Panc1 (cell line): ENCODE data around the gene DVL1.

Experiments
- SIN3A ChIP-seq: IDR thresholded peaks from 2 replicates; pipeline ENCODE4 v1.6.1; 2012; ENCODE audit warnings: low read depth, mild to moderate bottlenecking, low read length, moderate library complexity, borderline replicate concordance; ENCODE audit not compliant: insufficient read depth
- TF ChIP-seq, protein P1 (sequence below): fragments of 450-650 bp; IDR thresholded peaks from 2 replicates; pipeline ENCODE4 v1.5.1; 2017; ENCODE audit warnings: mild to moderate bottlenecking
- TF ChIP-seq, protein P2 (sequence below), 2 experiments: IDR thresholded peaks; 2 replicates each; pipeline ENCODE4 v1.6.1; 2011 to 2012; ENCODE audit warnings: low read depth in 2 of 2, control low read depth in 1 of 2, low read length in 1 of 2, mild to moderate bottlenecking in 1 of 2, moderate library complexity in 1 of 2; ENCODE audit not compliant: insufficient read depth in 1 of 2

- TF ChIP-seq, protein P1, sequence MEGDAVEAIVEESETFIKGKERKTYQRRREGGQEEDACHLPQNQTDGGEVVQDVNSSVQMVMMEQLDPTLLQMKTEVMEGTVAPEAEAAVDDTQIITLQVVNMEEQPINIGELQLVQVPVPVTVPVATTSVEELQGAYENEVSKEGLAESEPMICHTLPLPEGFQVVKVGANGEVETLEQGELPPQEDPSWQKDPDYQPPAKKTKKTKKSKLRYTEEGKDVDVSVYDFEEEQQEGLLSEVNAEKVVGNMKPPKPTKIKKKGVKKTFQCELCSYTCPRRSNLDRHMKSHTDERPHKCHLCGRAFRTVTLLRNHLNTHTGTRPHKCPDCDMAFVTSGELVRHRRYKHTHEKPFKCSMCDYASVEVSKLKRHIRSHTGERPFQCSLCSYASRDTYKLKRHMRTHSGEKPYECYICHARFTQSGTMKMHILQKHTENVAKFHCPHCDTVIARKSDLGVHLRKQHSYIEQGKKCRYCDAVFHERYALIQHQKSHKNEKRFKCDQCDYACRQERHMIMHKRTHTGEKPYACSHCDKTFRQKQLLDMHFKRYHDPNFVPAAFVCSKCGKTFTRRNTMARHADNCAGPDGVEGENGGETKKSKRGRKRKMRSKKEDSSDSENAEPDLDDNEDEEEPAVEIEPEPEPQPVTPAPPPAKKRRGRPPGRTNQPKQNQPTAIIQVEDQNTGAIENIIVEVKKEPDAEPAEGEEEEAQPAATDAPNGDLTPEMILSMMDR: peak; percentile 76
- TF ChIP-seq, protein P2, sequence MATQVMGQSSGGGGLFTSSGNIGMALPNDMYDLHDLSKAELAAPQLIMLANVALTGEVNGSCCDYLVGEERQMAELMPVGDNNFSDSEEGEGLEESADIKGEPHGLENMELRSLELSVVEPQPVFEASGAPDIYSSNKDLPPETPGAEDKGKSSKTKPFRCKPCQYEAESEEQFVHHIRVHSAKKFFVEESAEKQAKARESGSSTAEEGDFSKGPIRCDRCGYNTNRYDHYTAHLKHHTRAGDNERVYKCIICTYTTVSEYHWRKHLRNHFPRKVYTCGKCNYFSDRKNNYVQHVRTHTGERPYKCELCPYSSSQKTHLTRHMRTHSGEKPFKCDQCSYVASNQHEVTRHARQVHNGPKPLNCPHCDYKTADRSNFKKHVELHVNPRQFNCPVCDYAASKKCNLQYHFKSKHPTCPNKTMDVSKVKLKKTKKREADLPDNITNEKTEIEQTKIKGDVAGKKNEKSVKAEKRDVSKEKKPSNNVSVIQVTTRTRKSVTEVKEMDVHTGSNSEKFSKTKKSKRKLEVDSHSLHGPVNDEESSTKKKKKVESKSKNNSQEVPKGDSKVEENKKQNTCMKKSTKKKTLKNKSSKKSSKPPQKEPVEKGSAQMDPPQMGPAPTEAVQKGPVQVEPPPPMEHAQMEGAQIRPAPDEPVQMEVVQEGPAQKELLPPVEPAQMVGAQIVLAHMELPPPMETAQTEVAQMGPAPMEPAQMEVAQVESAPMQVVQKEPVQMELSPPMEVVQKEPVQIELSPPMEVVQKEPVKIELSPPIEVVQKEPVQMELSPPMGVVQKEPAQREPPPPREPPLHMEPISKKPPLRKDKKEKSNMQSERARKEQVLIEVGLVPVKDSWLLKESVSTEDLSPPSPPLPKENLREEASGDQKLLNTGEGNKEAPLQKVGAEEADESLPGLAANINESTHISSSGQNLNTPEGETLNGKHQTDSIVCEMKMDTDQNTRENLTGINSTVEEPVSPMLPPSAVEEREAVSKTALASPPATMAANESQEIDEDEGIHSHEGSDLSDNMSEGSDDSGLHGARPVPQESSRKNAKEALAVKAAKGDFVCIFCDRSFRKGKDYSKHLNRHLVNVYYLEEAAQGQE (IDR thresholded peaks at IDR 0.05; ENCODE audit: insufficient read depth in 1 of 2, low read depth in 2 of 2, low read length in 1 of 2): 0 out of 4 replicates have a peak, but pooled peaks of 1 of the 2 experiments have one; percentile 18
- no peak for TF ChIP-seq SIN3A
Measured at GRCh38 chr1:1299686-1300351, 49.4 kb downstream of the DVL1 start.
